GM12872 (cell line): Measurements from ENCODE around the gene SYT8.

ENCODE experiments used
- TF ChIP-seq, protein P1 (sequence below): IDR thresholded peaks from 3 replicates; pipeline ENCODE4 v1.5.1; 2011; ENCODE audit warnings: low read depth, mild to moderate bottlenecking, low read length, moderate library complexity; ENCODE audit not compliant: insufficient read depth

SYT8 gene

DNA sequence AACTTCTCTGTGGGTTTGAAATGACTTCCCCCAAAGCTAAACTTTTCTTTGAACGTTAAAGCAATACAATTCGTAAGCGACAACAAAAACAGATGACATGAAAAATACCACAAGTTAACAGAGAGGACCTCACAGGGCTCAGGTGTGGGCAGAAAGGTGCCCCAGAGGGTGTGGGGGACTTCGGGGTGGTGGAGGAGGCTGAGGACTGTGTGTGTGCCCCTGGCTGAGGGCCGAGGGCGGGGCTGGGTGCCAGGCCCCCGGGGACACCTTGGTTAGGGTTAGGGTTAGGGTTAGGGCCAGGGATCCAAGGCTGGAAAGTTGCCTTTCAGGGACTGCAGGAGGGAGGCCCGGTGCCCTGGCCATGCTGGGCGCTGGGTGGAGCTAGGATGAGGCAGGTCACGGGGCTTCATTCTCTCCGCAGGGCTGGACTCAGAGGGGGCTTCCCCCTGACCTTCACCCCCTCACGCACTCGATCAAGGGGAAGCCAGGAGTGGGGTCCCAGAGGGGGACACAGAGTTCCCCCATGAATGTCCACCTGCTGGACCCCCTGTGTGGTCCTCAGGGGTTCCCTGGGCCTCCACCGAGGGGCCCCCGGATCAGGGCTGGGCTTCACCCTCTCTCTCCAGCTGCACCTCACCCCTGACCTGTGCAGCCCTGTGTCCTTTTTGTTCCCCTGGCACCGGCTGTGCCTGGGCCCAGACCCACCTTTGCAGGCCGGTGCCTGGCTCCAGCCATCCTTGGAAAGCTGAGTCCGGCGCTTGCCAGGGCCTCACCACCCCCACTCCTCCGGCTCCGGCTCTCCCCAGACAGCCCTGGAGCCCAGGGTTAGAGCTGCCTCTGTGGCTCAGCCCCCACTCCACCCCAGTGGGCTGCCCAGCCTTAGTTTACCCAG lies 11.0 kb downstream of the SYT8 start:
- TF ChIP-seq, protein P1, sequence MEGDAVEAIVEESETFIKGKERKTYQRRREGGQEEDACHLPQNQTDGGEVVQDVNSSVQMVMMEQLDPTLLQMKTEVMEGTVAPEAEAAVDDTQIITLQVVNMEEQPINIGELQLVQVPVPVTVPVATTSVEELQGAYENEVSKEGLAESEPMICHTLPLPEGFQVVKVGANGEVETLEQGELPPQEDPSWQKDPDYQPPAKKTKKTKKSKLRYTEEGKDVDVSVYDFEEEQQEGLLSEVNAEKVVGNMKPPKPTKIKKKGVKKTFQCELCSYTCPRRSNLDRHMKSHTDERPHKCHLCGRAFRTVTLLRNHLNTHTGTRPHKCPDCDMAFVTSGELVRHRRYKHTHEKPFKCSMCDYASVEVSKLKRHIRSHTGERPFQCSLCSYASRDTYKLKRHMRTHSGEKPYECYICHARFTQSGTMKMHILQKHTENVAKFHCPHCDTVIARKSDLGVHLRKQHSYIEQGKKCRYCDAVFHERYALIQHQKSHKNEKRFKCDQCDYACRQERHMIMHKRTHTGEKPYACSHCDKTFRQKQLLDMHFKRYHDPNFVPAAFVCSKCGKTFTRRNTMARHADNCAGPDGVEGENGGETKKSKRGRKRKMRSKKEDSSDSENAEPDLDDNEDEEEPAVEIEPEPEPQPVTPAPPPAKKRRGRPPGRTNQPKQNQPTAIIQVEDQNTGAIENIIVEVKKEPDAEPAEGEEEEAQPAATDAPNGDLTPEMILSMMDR, result no peak

DNA sequence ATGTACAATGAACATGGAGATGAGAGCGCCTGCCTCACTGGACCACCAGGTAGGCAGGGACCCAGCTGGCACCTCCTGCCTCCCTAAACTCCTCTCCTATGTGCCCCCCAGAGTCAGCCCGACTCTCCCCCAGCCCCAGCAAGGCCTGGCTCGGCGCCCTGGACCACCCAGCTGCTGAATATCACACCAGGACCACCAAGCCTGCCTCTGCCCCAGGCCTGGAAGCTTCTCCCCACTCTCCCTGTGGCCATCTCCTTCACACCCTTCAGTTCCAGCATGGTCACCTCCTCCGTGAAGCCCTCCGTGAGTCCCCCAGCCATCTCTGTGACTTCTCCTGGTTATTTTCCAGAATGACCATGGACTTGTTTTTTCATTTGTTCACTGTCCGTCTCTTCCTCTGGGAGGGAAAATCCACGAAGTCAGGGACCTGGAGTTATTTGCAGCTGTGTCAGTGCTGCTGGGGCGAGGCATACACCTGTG lies 11.7 kb downstream of the SYT8 start:
- TF ChIP-seq, protein P1, result no peak

DNA sequence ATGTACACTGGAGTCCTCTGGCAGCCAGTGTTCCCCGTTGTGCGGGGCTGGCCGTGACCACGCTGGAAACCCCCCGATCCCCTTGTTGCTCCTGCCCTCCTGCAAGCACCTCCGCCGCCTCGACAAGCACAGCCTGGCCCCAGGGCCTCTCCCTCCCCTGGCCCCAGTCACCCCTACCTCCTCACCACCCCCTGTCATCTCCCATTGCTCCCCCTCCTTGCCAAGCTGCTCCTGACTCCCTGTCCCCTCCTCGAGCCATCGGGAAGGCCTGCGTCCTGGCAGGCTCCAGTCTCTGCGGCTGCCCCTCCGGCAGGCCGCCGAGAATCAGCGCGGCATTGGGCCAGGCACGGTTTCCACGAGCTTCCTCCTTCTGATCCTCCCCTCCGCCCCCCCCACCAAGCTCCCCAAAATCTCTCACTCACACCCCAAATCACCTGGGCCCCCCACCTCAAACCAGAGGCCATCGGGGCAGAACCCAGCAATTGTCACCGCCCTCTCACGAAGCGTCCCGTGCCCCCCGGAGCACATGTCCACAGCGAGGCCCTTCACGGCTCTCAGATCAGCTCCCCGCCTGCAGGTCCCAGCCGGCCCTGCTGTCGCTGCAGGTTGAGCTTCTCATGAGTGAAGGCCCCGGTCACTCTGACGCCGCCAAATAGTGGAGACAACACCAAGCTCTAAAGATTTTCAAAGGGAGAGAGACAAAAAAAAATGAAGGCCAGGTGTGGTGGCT lies 12.4 kb downstream of the SYT8 start:
- TF ChIP-seq, protein P1, result no peak

DNA sequence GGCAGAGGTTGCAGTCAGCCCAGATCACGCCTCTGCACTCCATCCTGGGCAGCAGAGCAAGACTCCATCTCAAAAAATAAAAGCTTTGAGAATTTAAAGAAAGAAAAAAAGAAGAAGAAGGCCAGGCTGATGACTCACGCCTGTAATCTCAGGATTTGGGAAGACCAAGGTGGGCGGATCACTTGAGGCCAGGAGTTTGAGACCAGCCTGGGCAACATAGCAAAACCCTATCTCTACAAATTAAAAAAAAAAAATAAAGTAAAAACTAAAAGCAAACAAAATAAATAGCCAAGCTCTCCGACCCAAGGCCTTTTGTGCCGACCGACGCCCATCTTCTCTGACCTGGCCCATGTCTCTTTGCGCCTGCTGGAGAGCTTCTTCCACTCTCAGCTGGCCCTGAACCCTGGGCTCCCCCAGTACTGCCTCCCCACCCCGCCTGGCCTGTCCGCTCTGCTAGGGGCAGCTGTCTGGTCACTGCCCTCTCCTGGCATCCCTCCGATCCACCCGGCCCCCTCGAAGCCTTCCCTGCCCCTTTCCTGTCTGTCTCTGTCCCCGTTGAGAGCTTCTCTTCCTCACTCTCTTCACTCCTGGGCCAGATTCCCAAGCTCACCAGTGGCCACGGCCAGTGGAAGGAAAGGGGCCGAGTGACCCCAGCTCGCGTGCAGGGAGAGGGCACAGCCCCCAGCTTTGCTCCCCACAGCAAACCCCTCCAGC lies 13.3 kb downstream of the SYT8 start:
- TF ChIP-seq, protein P1, result no peak

DNA sequence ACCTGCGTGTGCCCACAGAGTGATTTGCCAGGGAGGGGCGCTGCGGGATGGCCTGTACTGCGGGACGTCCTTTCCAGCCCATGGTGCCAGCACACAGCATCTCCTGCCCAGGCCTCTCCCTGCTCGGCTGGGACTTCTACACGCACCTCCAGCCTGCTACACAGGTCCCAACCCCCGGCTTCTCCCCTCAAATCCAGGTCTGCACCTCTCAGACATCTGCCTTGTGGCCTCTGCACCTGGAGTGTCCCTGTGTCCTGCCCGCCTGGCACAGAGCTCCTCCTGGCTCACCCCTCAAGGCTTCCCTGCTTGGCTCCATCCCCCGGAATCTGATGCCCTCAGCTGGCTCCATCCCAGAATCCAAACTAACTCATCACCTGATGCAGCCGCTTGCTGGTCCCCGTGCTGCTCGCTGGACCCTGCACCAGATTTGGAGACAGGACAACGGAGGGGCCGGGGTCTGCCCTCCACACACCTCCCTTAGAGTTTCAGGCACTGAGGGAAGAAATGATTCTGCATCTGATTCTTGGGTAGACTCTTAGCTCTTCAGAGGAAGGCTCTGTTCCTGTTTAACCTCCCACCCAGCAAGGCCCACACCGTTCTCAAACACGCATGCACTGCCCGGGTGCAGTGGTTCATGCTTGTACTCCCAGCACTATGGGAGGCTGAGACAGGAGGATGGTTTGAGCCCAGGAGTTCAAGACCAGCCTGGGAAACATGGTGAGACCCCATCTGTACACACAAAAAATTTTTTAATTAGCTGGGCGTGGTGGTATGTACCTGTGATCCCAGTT lies 14.0 kb downstream of the SYT8 start:
- TF ChIP-seq, protein P1, result no peak

DNA sequence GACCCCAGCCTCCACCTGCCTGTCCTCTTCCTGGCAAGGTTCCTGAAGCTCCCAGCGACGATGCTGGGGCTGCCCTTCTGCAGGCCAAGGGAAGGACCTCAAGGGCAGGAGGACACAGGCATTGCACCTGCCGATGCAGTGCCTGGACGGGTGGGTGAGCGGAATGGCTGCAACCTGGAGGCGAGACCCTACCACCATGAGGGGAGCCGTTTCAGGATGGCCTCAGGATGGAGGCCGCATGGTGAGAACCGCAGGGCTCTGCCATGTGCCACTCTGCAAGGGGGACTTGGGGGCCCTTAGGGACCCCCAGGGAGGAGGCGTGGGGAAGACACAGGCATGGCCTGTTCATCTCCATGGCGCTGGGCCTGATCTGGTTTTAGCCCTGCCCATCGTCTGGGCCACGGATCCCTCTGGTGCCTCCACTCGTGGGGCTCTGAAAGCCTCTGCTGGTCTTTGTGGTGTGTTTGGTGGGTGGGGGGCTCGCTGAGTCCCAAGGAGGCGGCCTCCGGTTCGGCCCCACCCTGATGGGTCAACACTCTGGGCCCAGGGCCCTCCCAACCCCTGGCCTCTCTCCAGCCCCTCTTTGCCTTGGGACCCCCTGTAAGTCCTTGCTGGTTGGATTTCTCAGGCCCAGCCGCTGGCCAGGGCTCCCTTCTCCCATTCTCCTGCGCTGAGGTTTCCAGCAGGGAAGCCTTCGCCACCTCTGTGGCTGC lies 16.8 kb downstream of the SYT8 start:
- TF ChIP-seq, protein P1, result no peak
